ENCODE measurements around the gene RSPRY1.

DNA sequence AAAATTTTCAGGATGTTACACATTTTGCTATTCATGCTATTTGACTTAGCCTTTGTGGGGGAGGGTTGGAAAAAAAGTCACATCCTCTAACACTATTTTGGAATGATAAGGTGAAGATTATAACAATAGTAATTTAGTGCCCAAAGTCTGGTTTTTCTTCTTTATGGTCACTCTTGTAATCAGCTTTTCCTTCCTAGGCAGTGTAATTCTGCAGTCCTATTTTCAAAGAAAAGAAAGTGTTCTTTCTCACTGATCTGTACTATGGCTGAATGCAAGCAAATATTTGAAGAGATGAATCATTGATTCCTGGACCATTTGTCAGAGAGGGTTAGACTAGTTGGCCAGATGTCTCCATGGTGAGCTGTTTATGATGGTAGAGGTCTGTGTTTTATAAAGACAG lies 8.4 kb downstream of the RSPRY1 start:
- no peak for TF ChIP-seq POLR2AphosphoS5 (IDR thresholded peaks at IDR 0.05; ENCODE audit: low read depth, low read length)
- no peak for TF ChIP-seq TAF1 (IDR thresholded peaks at IDR 0.05; ENCODE audit: borderline replicate concordance, insufficient read depth, low read length)
- no peak for TF ChIP-seq SIN3A (IDR thresholded peaks at IDR 0.05; ENCODE audit: borderline replicate concordance, insufficient read depth, low read length)
- no peak for TF ChIP-seq FOXP2 (optimal IDR thresholded peaks at IDR 0.05; ENCODE audit: borderline replicate concordance, extremely low read depth, extremely low read length, insufficient read depth)
- TF ChIP-seq, protein P1, sequence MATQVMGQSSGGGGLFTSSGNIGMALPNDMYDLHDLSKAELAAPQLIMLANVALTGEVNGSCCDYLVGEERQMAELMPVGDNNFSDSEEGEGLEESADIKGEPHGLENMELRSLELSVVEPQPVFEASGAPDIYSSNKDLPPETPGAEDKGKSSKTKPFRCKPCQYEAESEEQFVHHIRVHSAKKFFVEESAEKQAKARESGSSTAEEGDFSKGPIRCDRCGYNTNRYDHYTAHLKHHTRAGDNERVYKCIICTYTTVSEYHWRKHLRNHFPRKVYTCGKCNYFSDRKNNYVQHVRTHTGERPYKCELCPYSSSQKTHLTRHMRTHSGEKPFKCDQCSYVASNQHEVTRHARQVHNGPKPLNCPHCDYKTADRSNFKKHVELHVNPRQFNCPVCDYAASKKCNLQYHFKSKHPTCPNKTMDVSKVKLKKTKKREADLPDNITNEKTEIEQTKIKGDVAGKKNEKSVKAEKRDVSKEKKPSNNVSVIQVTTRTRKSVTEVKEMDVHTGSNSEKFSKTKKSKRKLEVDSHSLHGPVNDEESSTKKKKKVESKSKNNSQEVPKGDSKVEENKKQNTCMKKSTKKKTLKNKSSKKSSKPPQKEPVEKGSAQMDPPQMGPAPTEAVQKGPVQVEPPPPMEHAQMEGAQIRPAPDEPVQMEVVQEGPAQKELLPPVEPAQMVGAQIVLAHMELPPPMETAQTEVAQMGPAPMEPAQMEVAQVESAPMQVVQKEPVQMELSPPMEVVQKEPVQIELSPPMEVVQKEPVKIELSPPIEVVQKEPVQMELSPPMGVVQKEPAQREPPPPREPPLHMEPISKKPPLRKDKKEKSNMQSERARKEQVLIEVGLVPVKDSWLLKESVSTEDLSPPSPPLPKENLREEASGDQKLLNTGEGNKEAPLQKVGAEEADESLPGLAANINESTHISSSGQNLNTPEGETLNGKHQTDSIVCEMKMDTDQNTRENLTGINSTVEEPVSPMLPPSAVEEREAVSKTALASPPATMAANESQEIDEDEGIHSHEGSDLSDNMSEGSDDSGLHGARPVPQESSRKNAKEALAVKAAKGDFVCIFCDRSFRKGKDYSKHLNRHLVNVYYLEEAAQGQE (IDR thresholded peaks at IDR 0.05; ENCODE audit: insufficient read depth in 1 of 2, low read depth in 2 of 2, low read length in 2 of 2) = no peak
